Dermis lymphatic vessel endothelial cell (primary cell): ENCODE data around the gene COX11. TPM values are rescaled to one million over a fixed set of nuclear protein-coding genes. Genes with fewer than 3 reads are reported as not detected.

Experiments used
- total RNA-seq: library from RNA; depleted of rRNA; stranded (reverse); fragments of >200 nt; gene quantifications from 2 replicates; pipeline ENCODE4 v1.2.1, GENCODE V29; 2014

Gene COX11, protein sequence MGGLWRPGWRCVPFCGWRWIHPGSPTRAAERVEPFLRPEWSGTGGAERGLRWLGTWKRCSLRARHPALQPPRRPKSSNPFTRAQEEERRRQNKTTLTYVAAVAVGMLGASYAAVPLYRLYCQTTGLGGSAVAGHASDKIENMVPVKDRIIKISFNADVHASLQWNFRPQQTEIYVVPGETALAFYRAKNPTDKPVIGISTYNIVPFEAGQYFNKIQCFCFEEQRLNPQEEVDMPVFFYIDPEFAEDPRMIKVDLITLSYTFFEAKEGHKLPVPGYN
- total RNA-seq, result 73.9 and 88.3 TPM in 2 replicates

DNA sequence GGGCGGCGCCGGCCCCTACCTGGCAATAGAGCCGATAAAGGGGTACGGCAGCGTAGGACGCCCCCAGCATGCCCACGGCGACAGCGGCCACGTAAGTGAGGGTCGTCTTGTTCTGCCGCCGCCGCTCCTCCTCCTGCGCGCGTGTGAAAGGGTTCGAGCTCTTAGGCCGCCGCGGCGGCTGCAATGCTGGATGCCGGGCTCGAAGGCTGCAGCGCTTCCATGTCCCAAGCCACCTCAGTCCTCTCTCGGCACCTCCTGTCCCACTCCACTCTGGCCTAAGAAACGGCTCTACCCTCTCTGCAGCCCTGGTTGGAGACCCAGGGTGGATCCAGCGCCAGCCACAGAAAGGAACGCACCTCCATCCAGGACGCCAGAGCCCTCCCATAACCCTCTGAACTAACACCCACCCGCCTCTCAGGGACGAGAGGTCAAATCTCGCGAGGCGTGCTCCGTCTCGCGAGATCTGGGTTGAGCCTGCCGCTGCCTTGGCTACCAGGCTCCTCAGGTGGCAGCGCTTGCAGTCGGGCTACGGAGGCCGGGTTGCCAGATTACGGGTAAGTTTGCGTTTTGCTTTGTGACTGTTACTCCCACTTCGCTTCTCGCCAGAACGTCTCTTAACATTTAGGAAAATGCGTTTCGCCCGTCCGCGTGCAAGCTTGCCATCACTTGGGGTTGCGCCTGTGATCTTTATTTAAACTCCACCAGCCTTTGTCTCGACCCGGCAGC lies at the start of gene COX11, which contains the start of gene STXBP4:
COX11 (minus strand) TSS at position 393 of the 726 bp plus-strand sequence; CDS start at position 385, 8 bp downstream.
STXBP4 (plus strand) TSS at position 504 of the 726 bp plus-strand sequence. CDS start 17,455 bp downstream, outside the sequence.

Other genes with a start within 250 kb of the COX11 start
- 0.26 and 0.65 TPM in 2 replicates for gene TOM1L1, start 67.8 kb downstream of the COX11 start, total RNA-seq
- gene STXBP4, start 111 bp upstream of the COX11 start, total RNA-seq, result 3.0 and 10.2 TPM in 2 replicates